ENCODE measurements around the gene LCP1.

The LCP1 gene

GRCh38 chr13:46154136-46154801 lies 27.7 kb downstream of the LCP1 start:
- DNase-seq: no peak

- no peak for DNase-seq
Measured at GRCh38 chr13:46152627-46153328, 29.2 kb downstream of the LCP1 start.

GRCh38 chr13:46150134-46150693 lies 31.8 kb downstream of the LCP1 start:
- DNase-seq: no peak

- peak; percentile 80 for DNase-seq
Measured at GRCh38 chr13:46149272-46150133, 32.5 kb downstream of the LCP1 start.

GRCh38 chr13:46146898-46147297 lies 35.1 kb downstream of the LCP1 start:
- no peak for DNase-seq

- DNase-seq: no peak
Measured at GRCh38 chr13:46145950-46146349, 36.0 kb downstream of the LCP1 start.

- DNase-seq: no peak
Measured at GRCh38 chr13:46145135-46145534, 36.8 kb downstream of the LCP1 start.

GRCh38 chr13:46143184-46143701 lies 38.7 kb downstream of the LCP1 start:
- DNase-seq: no peak

- DNase-seq: no peak
Measured at GRCh38 chr13:46142776-46143175, 39.2 kb downstream of the LCP1 start.

GRCh38 chr13:46140044-46140443 lies 41.9 kb downstream of the LCP1 start:
- DNase-seq: no peak

- DNase-seq: no peak
Measured at GRCh38 chr13:46137627-46138317, 44.2 kb downstream of the LCP1 start.

- DNase-seq: no peak
Measured at GRCh38 chr13:46136688-46137087, 45.3 kb downstream of the LCP1 start.

GRCh38 chr13:46134961-46135522 lies 46.9 kb downstream of the LCP1 start:
- DNase-seq: no peak

- no peak for DNase-seq
Measured at GRCh38 chr13:46134494-46134893, 47.5 kb downstream of the LCP1 start.

GRCh38 chr13:46132109-46132508 lies 49.9 kb downstream of the LCP1 start:
- DNase-seq: no peak

GRCh38 chr13:46131705-46132104 lies 50.3 kb downstream of the LCP1 start:
- no peak for DNase-seq

- no peak for DNase-seq
Measured at GRCh38 chr13:46129955-46130618, 51.9 kb downstream of the LCP1 start.

- DNase-seq: no peak
Measured at GRCh38 chr13:46129124-46129523, 52.9 kb downstream of the LCP1 start.

GRCh38 chr13:46127358-46128023 lies 54.5 kb downstream of the LCP1 start:
- DNase-seq: no peak

GRCh38 chr13:46126552-46127357 lies 55.2 kb downstream of the LCP1 start:
- peak; percentile 74 for DNase-seq

Measured in fibroblast of skin of right biceps (primary cell).